ENCODE results near the gene CRYAB. TPM values are rescaled to one million over a fixed set of nuclear protein-coding genes. Genes with fewer than 3 reads are reported as not detected.

CRYAB gene
- total and polyA plus RNA-seq, 2 experiments from 2014 or later, result 15.3 to 91.8 TPM

GRCh38 chr11:111870522-111870885 lies 41.1 kb downstream of the CRYAB start:
- Histone ChIP-seq H3K4me1 (ENCODE audit: low read depth) (peaks cover 5% of the 10 kb centered on the region), H3K9me3 (ENCODE audit: low read depth) (no peaks in the 10 kb centered on the region), H3K36me3 (peaks cover 28% of the 10 kb centered on the region), H3K27me3 (no peaks in the 10 kb centered on the region), H3K27ac (peak overlapping the region; percentile 90), H3K4me3 (peak overlapping the region; percentile 80)
- TF ChIP-seq, protein P1, sequence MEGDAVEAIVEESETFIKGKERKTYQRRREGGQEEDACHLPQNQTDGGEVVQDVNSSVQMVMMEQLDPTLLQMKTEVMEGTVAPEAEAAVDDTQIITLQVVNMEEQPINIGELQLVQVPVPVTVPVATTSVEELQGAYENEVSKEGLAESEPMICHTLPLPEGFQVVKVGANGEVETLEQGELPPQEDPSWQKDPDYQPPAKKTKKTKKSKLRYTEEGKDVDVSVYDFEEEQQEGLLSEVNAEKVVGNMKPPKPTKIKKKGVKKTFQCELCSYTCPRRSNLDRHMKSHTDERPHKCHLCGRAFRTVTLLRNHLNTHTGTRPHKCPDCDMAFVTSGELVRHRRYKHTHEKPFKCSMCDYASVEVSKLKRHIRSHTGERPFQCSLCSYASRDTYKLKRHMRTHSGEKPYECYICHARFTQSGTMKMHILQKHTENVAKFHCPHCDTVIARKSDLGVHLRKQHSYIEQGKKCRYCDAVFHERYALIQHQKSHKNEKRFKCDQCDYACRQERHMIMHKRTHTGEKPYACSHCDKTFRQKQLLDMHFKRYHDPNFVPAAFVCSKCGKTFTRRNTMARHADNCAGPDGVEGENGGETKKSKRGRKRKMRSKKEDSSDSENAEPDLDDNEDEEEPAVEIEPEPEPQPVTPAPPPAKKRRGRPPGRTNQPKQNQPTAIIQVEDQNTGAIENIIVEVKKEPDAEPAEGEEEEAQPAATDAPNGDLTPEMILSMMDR (IDR thresholded peaks at IDR 0.05; ENCODE audit: low read depth, low read length), result no peak
- no peak for DNase-seq (ENCODE audit: low read depth in 1 of 2, low spot score in 1 of 2)

GRCh38 chr11:111870113-111870512 lies 41.5 kb downstream of the CRYAB start:
- Histone ChIP-seq H3K27me3 (no peaks in the 10 kb centered on the region), H3K36me3 (peaks cover 32% of the 10 kb centered on the region), H3K4me1 (ENCODE audit: low read depth) (peaks cover 5% of the 10 kb centered on the region), H3K4me3 (peak overlapping the region; percentile 80), H3K9me3 (ENCODE audit: low read depth) (no peaks in the 10 kb centered on the region), H3K27ac (no peak overlapping the region)
- TF ChIP-seq, protein P1 (IDR thresholded peaks at IDR 0.05; ENCODE audit: low read depth, low read length), result no peak
- DNase-seq (ENCODE audit: low read depth in 1 of 2, low spot score in 1 of 2), result no peak

- no peak overlapping the region for H3K4me3 ChIP-seq
- DNase-seq (ENCODE audit: low read depth in 1 of 2, low spot score in 1 of 2), result no peak
- peaks cover 30% of the 10 kb centered on the region for H3K36me3 ChIP-seq
- H3K27ac ChIP-seq, result no peak overlapping the region
- H3K27me3 ChIP-seq, result no peaks in the 10 kb centered on the region
- no peaks in the 10 kb centered on the region for H3K9me3 ChIP-seq (ENCODE audit: low read depth)
- H3K4me1 ChIP-seq (ENCODE audit: low read depth), result no peaks in the 10 kb centered on the region
- TF ChIP-seq, protein P1 (IDR thresholded peaks at IDR 0.05; ENCODE audit: low read depth, low read length), result no peak
Measured at GRCh38 chr11:111860257-111860656, 51.3 kb downstream of the CRYAB start.

Other genes starting within 250 kb of the CRYAB start
- 12.7 and 14.4 TPM in 2 replicates for gene PPP2R1B, start 145.4 kb downstream of the CRYAB start, total RNA-seq
- gene PPP2R1B, start 145.4 kb downstream of the CRYAB start, polyA plus RNA-seq, result 13.2 and 14.2 TPM in 2 replicates
- gene ALG9, start 40.2 kb downstream of the CRYAB start, total RNA-seq, result 35.3 and 49.9 TPM in 2 replicates
- gene ALG9, start 40.2 kb downstream of the CRYAB start, polyA plus RNA-seq, result 32.8 and 46.1 TPM in 2 replicates
- gene FDXACB1, start 32.6 kb downstream of the CRYAB start, total RNA-seq, result 2.9 and 3.3 TPM in 2 replicates
- gene FDXACB1, start 32.6 kb downstream of the CRYAB start, polyA plus RNA-seq, result 4.9 and 5.5 TPM in 2 replicates
- 24.5 and 33.0 TPM in 2 replicates for gene CFAP68, start 32.2 kb downstream of the CRYAB start, total RNA-seq
- gene CFAP68, start 32.2 kb downstream of the CRYAB start, polyA plus RNA-seq, result 49.6 and 50.2 TPM in 2 replicates
- gene HSPB2, start 964 bp upstream of the CRYAB start, total RNA-seq, result 0.36 and 0.74 TPM in 2 replicates
- gene HSPB2, start 964 bp upstream of the CRYAB start, polyA plus RNA-seq, result 6.6 and 9.2 TPM in 2 replicates
- 5.5 and 7.4 TPM in 2 replicates for gene C11orf52, start 7.1 kb upstream of the CRYAB start, total RNA-seq
- 7.6 and 8.5 TPM in 2 replicates for gene C11orf52, start 7.1 kb upstream of the CRYAB start, polyA plus RNA-seq
- 40.7 and 42.6 TPM in 2 replicates for gene DIXDC1, start 25.6 kb upstream of the CRYAB start, total RNA-seq
- 26.5 and 35.0 TPM in 2 replicates for gene DIXDC1, start 25.6 kb upstream of the CRYAB start, polyA plus RNA-seq
- gene DLAT, start 113.6 kb upstream of the CRYAB start, total RNA-seq, result 70.6 and 77.9 TPM in 2 replicates
- 94.7 and 110 TPM in 2 replicates for gene DLAT, start 113.6 kb upstream of the CRYAB start, polyA plus RNA-seq
- gene PIH1D2, start 162.2 kb upstream of the CRYAB start, total RNA-seq, result 1.3 and 2.4 TPM in 2 replicates
- gene PIH1D2, start 162.2 kb upstream of the CRYAB start, polyA plus RNA-seq, result 0.36 and 5.9 TPM in 2 replicates
- gene NKAPD1, start 162.5 kb upstream of the CRYAB start, total RNA-seq, result 15.0 and 19.6 TPM in 2 replicates
- 12.8 and 16.2 TPM in 2 replicates for gene NKAPD1, start 162.5 kb upstream of the CRYAB start, polyA plus RNA-seq
- 46.7 and 97.1 TPM in 2 replicates for gene TIMM8B, start 175.0 kb upstream of the CRYAB start, total RNA-seq
- 149 and 204 TPM in 2 replicates for gene TIMM8B, start 175.0 kb upstream of the CRYAB start, polyA plus RNA-seq
- gene SDHD, start 175.1 kb upstream of the CRYAB start, total RNA-seq, result 52.1 and 70.7 TPM in 2 replicates
- gene SDHD, start 175.1 kb upstream of the CRYAB start, polyA plus RNA-seq, result 176 and 184 TPM in 2 replicates